ENCODE results near the gene RRP1.

GRCh38 chr21:43829161-43829560 is 39.8 kb downstream of the RRP1 start:
- TF ChIP-seq SMC3 (IDR thresholded peaks at IDR 0.05; ENCODE audit: low read depth, low read length) (no peak), FOSL2 (IDR thresholded peaks at IDR 0.05; ENCODE audit: borderline replicate concordance, low read depth) (no peak), REST (IDR thresholded peaks at IDR 0.05; ENCODE audit: low read depth, low read length) (no peak), RFX5 (IDR thresholded peaks at IDR 0.05; ENCODE audit: low read length) (no peak), RAD21 (IDR thresholded peaks at IDR 0.05; ENCODE audit: low read length) (no peak), SIN3A (IDR thresholded peaks at IDR 0.05; ENCODE audit: borderline replicate concordance, low read depth, low read length) (no peak), NFIC (IDR thresholded peaks at IDR 0.05; ENCODE audit: borderline replicate concordance) (no peak), TCF12 (IDR thresholded peaks at IDR 0.05) (no peak), USF2 (IDR thresholded peaks at IDR 0.05; ENCODE audit: borderline replicate concordance, low read depth, low read length) (no peak), TAF1 (IDR thresholded peaks at IDR 0.05; ENCODE audit: borderline replicate concordance, low read depth, low read length) (no peak), JUND (IDR thresholded peaks at IDR 0.05) (no peak)
- TF ChIP-seq, protein P1, sequence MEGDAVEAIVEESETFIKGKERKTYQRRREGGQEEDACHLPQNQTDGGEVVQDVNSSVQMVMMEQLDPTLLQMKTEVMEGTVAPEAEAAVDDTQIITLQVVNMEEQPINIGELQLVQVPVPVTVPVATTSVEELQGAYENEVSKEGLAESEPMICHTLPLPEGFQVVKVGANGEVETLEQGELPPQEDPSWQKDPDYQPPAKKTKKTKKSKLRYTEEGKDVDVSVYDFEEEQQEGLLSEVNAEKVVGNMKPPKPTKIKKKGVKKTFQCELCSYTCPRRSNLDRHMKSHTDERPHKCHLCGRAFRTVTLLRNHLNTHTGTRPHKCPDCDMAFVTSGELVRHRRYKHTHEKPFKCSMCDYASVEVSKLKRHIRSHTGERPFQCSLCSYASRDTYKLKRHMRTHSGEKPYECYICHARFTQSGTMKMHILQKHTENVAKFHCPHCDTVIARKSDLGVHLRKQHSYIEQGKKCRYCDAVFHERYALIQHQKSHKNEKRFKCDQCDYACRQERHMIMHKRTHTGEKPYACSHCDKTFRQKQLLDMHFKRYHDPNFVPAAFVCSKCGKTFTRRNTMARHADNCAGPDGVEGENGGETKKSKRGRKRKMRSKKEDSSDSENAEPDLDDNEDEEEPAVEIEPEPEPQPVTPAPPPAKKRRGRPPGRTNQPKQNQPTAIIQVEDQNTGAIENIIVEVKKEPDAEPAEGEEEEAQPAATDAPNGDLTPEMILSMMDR (IDR thresholded peaks at IDR 0.05), result no peak
- TF ChIP-seq, protein P2, sequence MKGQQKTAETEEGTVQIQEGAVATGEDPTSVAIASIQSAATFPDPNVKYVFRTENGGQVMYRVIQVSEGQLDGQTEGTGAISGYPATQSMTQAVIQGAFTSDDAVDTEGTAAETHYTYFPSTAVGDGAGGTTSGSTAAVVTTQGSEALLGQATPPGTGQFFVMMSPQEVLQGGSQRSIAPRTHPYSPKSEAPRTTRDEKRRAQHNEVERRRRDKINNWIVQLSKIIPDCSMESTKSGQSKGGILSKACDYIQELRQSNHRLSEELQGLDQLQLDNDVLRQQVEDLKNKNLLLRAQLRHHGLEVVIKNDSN (IDR thresholded peaks at IDR 0.05; ENCODE audit: borderline replicate concordance, low read depth), result no peak
